H1 (cell line): Measurements from ENCODE around the gene LOXHD1. TPM values are rescaled to one million over a fixed set of nuclear protein-coding genes. Genes with fewer than 3 reads are reported as not detected.

Experiments
- CBX5 ChIP-seq: fragments of 300-800, 300-1000 bp; sonication (generic); IDR thresholded peaks from 2 replicates; pipeline ENCODE4 v1.7.1; 2016; ENCODE audit warnings: antibody characterized with exemption, low read length, low read depth
- polyA plus RNA-seq, 7 experiments: library from polyadenylated mRNA; depleted of rRNA in 3 of 7; stranded (reverse) in 5 of 7; unstranded in 2 of 7; fragments of >200 nt in 5 of 7; fragments of 200-250 nt in 2 of 7; gene quantifications; 1 replicate in 5 of 7; 2 replicates in 1 of 7; 4 replicates in 1 of 7; pipeline versions ENCODE4 v1.2.1 to v1.2.3, GENCODE V29; 2011 to 2013; ENCODE audit warnings: missing spikeins in 2 of 7, mixed read lengths in 2 of 7
- total RNA-seq: library from RNA; stranded (reverse); fragmentation: NEBNext Ultra II Directional; extraction: Animal tissue kit (Norgen Biotek cat#: 25700); gene quantifications from 2 replicates; pipeline ENCODE4 v1.2.1, GENCODE V29; 2021

Gene LOXHD1
- total and polyA plus RNA-seq, 2 of the 8 experiments (the other 6 are each of a cell fraction or from before 2014, with no cell fraction given) = 0.02 TPM; not detected in 1

DNA sequence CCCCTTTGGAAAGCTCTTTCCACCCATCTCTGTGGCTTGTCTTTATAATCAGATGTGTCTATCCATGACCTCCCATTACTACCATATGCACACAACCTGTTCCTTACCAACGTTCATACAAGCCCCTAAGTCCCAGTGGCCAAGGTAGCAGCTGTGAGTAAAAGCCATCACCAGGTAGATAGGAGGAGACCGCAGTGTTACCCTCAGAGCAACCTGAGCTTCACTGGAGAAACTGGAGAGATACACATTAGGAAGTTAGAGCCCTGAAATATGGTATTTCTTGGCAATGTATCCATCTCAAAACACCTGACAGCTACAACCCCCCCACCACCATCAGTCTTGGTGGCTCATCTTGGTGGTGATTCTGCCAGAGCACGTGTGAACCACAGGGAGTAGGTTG is 26.0 kb downstream of the LOXHD1 start (continued):
- TF ChIP-seq CBX5 = no peak
